A673 (cell line): ENCODE data around the gene SLC35B2.

ENCODE experiments used
- EZH2 ChIP-seq: fragments of 200-600 bp; sonication (generic); IDR thresholded peaks from 2 replicates; pipeline ENCODE4 v1.6.1; 2017; ENCODE audit warnings: borderline replicate concordance, low read depth, mild to moderate bottlenecking, mixed read lengths, antibody characterized with exemption, low read length; ENCODE audit not compliant: poor library complexity, severe bottlenecking
- TF ChIP-seq, protein P1 (sequence below): fragments of 300-800, 200-600 bp; sonication (generic); conservative IDR thresholded peaks from 2 replicates; pipeline ENCODE4 v1.5.1; 2017; ENCODE audit warnings: low read depth, mild to moderate bottlenecking, antibody characterized with exemption, low read length, moderate library complexity, mixed read lengths

DNA sequence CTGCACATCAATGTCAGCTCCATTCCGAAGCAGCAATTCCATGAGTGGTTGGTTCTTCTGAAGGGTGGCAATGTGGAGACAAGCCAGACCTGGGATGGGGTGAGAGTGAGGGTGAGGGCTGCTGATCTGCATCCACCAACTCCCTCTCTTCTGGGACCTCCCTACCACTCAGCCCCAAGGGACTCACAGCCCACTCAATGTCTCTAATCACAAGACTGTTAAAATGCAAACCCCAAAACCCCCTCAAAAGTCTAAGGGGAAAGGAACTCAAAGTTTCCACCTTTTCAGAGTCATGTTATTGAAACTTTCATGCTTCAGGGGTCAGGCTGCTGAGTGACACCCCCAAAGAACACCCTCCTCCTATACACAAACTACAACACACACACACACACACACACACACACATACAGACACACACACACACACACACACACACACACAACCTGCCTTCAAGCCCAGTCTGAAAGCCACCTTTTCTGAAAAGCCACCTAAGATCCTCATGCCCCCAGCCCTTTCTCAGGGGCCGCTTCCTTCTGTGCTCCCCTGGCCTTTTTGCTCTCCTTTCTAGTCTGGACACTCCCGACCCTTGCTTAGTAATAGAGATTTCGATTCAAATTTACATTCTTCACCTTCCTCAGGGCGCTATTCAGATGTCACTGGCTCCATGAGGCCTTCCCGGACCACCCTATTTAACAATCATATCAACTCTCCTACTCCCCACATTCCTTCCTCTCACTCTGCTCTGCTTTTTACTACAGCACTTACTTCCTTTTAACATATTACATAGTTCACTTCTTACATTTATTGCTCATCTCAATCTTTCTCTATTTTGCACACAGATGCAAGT is 3.3 kb upstream of the SLC35B2 start:
- TF ChIP-seq, protein P1, sequence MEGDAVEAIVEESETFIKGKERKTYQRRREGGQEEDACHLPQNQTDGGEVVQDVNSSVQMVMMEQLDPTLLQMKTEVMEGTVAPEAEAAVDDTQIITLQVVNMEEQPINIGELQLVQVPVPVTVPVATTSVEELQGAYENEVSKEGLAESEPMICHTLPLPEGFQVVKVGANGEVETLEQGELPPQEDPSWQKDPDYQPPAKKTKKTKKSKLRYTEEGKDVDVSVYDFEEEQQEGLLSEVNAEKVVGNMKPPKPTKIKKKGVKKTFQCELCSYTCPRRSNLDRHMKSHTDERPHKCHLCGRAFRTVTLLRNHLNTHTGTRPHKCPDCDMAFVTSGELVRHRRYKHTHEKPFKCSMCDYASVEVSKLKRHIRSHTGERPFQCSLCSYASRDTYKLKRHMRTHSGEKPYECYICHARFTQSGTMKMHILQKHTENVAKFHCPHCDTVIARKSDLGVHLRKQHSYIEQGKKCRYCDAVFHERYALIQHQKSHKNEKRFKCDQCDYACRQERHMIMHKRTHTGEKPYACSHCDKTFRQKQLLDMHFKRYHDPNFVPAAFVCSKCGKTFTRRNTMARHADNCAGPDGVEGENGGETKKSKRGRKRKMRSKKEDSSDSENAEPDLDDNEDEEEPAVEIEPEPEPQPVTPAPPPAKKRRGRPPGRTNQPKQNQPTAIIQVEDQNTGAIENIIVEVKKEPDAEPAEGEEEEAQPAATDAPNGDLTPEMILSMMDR, result no peak
- TF ChIP-seq EZH2, result no peak
